GM12873 (cell line): ENCODE results near the gene CDH23.

Experiments
- CTCF ChIP-seq: IDR thresholded peaks from 2 replicates; pipeline ENCODE4 v1.5.1; 2012; ENCODE audit warnings: low read depth, mild to moderate bottlenecking, moderate library complexity, low read length, control low read depth; ENCODE audit not compliant: insufficient read depth; ENCODE audit errors: missing control alignments

The CDH23 gene

GRCh38 chr10:71845410-71846405 lies 449.0 kb downstream of the CDH23 start:
- TF ChIP-seq CTCF: no peak

- no peak for TF ChIP-seq CTCF
Observed at GRCh38 chr10:71846816-71847215, 450.1 kb downstream of the CDH23 start.

- TF ChIP-seq CTCF: no peak
Observed at GRCh38 chr10:71847418-71847817, 450.7 kb downstream of the CDH23 start.

- no peak for TF ChIP-seq CTCF
Observed at GRCh38 chr10:71848325-71849275, 451.9 kb downstream of the CDH23 start.

GRCh38 chr10:71849461-71849908 lies 452.8 kb downstream of the CDH23 start:
- no peak for TF ChIP-seq CTCF

GRCh38 chr10:71850021-71850742 lies 453.5 kb downstream of the CDH23 start:
- no peak for TF ChIP-seq CTCF
